PC-9 (cell line): ENCODE data around the gene TPRN. TPM values are rescaled to one million over a fixed set of nuclear protein-coding genes. Genes with fewer than 3 reads are reported as not detected.

Source experiments
- BruUV-seq: library from RNA; stranded (reverse); fragments of 400-500 nt; replicated peaks from 2 replicates; lab custom pipeline; 2021; lab: Mats Ljungman, UMichigan
- CTCF ChIA-PET: fragments of 300-600 bp; sonication (Branson Sonifier 250); formaldehyde crosslinking; loops from one replicate; lab custom pipeline; 2022; ENCODE audit warnings: antibody characterized with exemption; lab: Charles Lee
- POLR2A ChIA-PET: fragments of 300-600 bp; sonication (Branson Sonifier 250); formaldehyde crosslinking; loops from one replicate; lab custom pipeline; 2022; ENCODE audit warnings: antibody characterized with exemption; ENCODE audit not compliant: unreplicated experiment; lab: Charles Lee
- DNase-seq, 2 experiments: peaks; one replicate each; pipeline versions ENCODE4 v3.0.0 to v3.0.0-alpha.2; 2015 to 2022; ENCODE audit warnings: mixed read lengths in 1 of 2
- H2AFZ ChIP-seq: fragments of 200-600 bp; sonication (generic); 2 replicates; pipeline ENCODE4 v1.8.1; 2017; ENCODE audit warnings: antibody characterized with exemption
- H3F3A ChIP-seq: fragments of 200-600 bp; sonication (generic); 2 replicates; pipeline ENCODE4 v1.8.1; 2017; ENCODE audit warnings: antibody characterized with exemption, mild to moderate bottlenecking, low read depth; ENCODE audit not compliant: insufficient read depth
- H3K27ac ChIP-seq: fragments of 200-600 bp; sonication (generic); 2 replicates; pipeline ENCODE4 v1.6.1; 2016; ENCODE audit warnings: mixed run types
- H3K27me3 ChIP-seq: fragments of 200-600 bp; sonication (generic); 2 replicates; pipeline ENCODE4 v1.6.1; 2016; ENCODE audit warnings: low read depth, mixed run types; ENCODE audit not compliant: insufficient read depth
- H3K36me3 ChIP-seq: fragments of 200-600 bp; sonication (generic); 2 replicates; pipeline ENCODE4 v1.6.1; 2016; ENCODE audit warnings: low read depth, mixed run types
- H3K4me1 ChIP-seq: fragments of 200-600 bp; sonication (generic); replicated peaks from 2 replicates; pipeline ENCODE4 v1.6.1; 2016; ENCODE audit warnings: mixed run types; ENCODE audit not compliant: insufficient read depth
- H3K4me2 ChIP-seq: fragments of 200-600 bp; sonication (generic); 2 replicates; pipeline ENCODE4 v1.6.1; 2017; ENCODE audit warnings: mixed run types
- H3K4me3 ChIP-seq: fragments of 200-600 bp; sonication (generic); 2 replicates; pipeline ENCODE4 v1.6.1; 2016; ENCODE audit warnings: mixed run types
- H3K79me2 ChIP-seq: fragments of 200-600 bp; sonication (generic); 2 replicates; pipeline ENCODE4 v1.6.1; 2017; ENCODE audit warnings: low read depth, mixed run types
- H3K9me2 ChIP-seq: fragments of 200-600 bp; sonication (generic); 2 replicates; pipeline ENCODE4 v1.8.1; 2017; ENCODE audit warnings: mild to moderate bottlenecking; ENCODE audit not compliant: insufficient read depth
- H3K9me3 ChIP-seq: fragments of 200-600 bp; sonication (generic); 2 replicates; pipeline ENCODE4 v1.8.1; 2016; ENCODE audit warnings: low read depth; ENCODE audit not compliant: insufficient read depth
- H4K20me1 ChIP-seq: fragments of 200-600 bp; sonication (generic); 2 replicates; pipeline ENCODE4 v1.8.1; 2017; ENCODE audit not compliant: insufficient read depth
- EZH2 ChIP-seq: fragments of 200-600 bp; sonication (generic); IDR thresholded peaks from 2 replicates; pipeline ENCODE4 v1.8.0; 2017; ENCODE audit warnings: antibody characterized with exemption, low read depth
- intact Hi-C: fragments of 100-400 bp; cut with micrococcal nuclease; formaldehyde crosslinking; loops from one replicate; pipeline ENCODE4 v1.10.0; 2022; ENCODE audit not compliant: unreplicated experiment
- total RNA-seq: library from RNA; stranded (reverse); gene quantifications from 2 replicates; pipeline ENCODE4 v1.2.3, GENCODE V29; 2021
- TF ChIP-seq, protein P1 (sequence below): fragments of 200-600 bp; sonication (generic); conservative IDR thresholded peaks from 2 replicates; pipeline ENCODE4 v1.6.1; 2017; ENCODE audit warnings: mixed run types, antibody characterized with exemption, mild to moderate bottlenecking, moderate library complexity

The TPRN gene
- total RNA-seq, 1 experiment from 2014 or later: 61.8 TPM

DNA sequence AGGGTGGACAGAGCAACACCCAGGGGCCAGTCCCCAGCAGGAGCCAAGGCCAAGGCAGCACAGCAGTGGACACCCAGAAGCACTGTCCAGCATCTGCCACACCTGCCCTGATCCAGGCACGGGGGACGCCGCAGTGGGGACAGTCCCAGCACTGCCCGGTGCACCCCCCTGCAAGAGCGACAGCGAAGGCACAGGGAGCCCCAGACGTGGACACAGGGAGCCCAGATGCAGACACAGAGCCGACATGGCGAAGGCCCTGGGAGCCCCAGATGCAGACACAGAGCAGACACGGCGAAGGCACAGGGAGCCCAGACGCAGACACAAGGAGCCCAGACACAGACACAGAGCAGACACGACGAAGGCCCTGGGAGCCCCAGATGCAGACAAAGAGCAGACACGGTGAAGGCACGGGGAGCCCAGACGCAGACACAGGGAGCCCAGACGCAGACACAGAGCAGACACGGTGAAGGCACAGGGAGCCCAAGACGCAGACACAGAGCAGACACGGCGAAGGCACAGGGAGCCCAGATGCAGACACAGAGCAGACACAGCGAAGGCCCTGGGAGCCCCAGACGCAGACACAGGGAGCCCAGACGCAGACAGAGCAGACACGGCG, 16.5 kb downstream of the TPRN start:
- BruUV-seq: no TSS peak
- intact Hi-C loops: no loop called here
- peaks cover 14% of the 10 kb centered on the region for H3K4me1 ChIP-seq
- POLR2A ChIA-PET: no interaction called here
- H3K4me3 ChIP-seq: no peak overlapping the region
- H3K79me2 ChIP-seq: peaks cover 22% of the 10 kb centered on the region
- CTCF ChIA-PET: no interaction called here
- no peak overlapping the region for H3K27ac ChIP-seq
- H4K20me1 ChIP-seq: no peaks in the 10 kb centered on the region
- no peak overlapping the region for H2AFZ ChIP-seq
- peaks cover 6% of the 10 kb centered on the region; the same call in 1 of the 2 replicates for H3F3A ChIP-seq
- H3K9me3 ChIP-seq: no peaks in the 10 kb centered on the region
- DNase-seq: no peak
- H3K27me3 ChIP-seq: no peaks in the 10 kb centered on the region
- no peak overlapping the region for H3K4me2 ChIP-seq
- no peaks in the 10 kb centered on the region for H3K36me3 ChIP-seq
- H3K9me2 ChIP-seq: no peaks in the 10 kb centered on the region
- no peak for TF ChIP-seq EZH2
- TF ChIP-seq, protein P1, sequence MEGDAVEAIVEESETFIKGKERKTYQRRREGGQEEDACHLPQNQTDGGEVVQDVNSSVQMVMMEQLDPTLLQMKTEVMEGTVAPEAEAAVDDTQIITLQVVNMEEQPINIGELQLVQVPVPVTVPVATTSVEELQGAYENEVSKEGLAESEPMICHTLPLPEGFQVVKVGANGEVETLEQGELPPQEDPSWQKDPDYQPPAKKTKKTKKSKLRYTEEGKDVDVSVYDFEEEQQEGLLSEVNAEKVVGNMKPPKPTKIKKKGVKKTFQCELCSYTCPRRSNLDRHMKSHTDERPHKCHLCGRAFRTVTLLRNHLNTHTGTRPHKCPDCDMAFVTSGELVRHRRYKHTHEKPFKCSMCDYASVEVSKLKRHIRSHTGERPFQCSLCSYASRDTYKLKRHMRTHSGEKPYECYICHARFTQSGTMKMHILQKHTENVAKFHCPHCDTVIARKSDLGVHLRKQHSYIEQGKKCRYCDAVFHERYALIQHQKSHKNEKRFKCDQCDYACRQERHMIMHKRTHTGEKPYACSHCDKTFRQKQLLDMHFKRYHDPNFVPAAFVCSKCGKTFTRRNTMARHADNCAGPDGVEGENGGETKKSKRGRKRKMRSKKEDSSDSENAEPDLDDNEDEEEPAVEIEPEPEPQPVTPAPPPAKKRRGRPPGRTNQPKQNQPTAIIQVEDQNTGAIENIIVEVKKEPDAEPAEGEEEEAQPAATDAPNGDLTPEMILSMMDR: no peak

DNA sequence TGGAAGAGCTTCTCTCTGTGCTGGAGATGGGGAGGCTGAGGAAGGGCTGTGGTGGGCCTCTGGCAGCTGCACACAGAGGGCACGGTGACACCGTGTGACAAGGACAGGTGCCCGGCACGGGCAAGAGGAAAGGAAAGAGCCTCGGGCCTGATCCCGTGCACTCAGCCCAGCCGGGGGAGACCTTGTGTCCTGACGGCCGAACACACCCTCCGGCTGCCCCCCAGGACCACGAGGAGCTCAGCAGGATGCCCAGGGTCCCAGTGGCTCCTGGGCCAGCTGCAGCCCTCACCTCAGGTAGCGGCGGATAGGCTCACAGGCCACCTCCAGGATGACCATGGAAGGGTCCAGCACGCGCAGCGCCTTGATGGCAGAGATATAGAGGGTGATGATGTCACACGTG, 17.7 kb downstream of the TPRN start:
- Histone ChIP-seq H3K27me3 (no peaks in the 10 kb centered on the region), H2AFZ (no peak overlapping the region), H3F3A (peaks cover 1% of the 10 kb centered on the region; the same call in 1 of the 2 replicates), H3K9me3 (no peaks in the 10 kb centered on the region), H3K36me3 (no peaks in the 10 kb centered on the region), H4K20me1 (no peaks in the 10 kb centered on the region), H3K4me2 (no peak overlapping the region), H3K4me3 (no peak overlapping the region), H3K4me1 (peaks cover 14% of the 10 kb centered on the region), H3K9me2 (no peaks in the 10 kb centered on the region), H3K27ac (no peak overlapping the region), H3K79me2 (peaks cover 17% of the 10 kb centered on the region)
- no peak for DNase-seq
- POLR2A ChIA-PET: no interaction called here
- TF ChIP-seq EZH2: no peak
- TF ChIP-seq, protein P1: no peak
- CTCF ChIA-PET: no interaction called here
- no TSS peak for BruUV-seq
- intact Hi-C loops: no loop called here

DNA sequence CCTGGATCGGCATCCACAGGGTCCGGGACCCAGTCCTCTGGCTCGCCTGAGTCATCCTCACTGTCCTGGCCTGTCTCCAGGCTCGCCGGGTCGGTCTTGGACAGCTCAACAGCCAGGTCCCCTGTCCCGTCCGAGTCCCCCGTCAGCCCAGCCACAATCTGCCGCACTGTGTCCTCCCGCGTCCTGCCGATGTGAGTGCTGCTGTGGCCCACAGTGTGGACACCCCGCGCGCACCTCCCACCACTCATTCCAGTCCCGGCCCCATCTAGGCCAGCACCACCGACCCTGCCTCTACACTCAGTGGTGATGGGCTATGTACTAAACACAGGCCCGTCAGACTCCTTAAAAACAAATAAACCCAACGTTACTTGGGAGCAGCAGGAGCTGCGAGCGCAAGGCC, 18.9 kb downstream of the TPRN start:
- Histone ChIP-seq H3K9me3 (no peaks in the 10 kb centered on the region), H3K36me3 (no peaks in the 10 kb centered on the region), H3K27ac (no peak overlapping the region), H4K20me1 (no peaks in the 10 kb centered on the region), H3K27me3 (no peaks in the 10 kb centered on the region), H3K4me2 (no peak overlapping the region), H2AFZ (no peak overlapping the region), H3K4me1 (peaks cover 4% of the 10 kb centered on the region; the same call in 1 of the 2 replicates), H3F3A (peaks cover 11% of the 10 kb centered on the region; the same call in 1 of the 2 replicates), H3K79me2 (peaks cover 5% of the 10 kb centered on the region; the same call in 1 of the 2 replicates), H3K9me2 (no peaks in the 10 kb centered on the region), H3K4me3 (no peak overlapping the region)
- no peak for DNase-seq
- intact Hi-C loops: no loop called here
- ChIA-PET CTCF (no interaction called here), POLR2A (no interaction called here)
- no TSS peak for BruUV-seq
- TF ChIP-seq, protein P1: no peak
- TF ChIP-seq EZH2: no peak
